ENCODE data around the gene FAM9C.
"Not testable (repeated sequence)": the region's sequence is repeated elsewhere in the genome, so short reads cannot be mapped to it uniquely, and the experiment has no call there.

FAM9C gene

DNA sequence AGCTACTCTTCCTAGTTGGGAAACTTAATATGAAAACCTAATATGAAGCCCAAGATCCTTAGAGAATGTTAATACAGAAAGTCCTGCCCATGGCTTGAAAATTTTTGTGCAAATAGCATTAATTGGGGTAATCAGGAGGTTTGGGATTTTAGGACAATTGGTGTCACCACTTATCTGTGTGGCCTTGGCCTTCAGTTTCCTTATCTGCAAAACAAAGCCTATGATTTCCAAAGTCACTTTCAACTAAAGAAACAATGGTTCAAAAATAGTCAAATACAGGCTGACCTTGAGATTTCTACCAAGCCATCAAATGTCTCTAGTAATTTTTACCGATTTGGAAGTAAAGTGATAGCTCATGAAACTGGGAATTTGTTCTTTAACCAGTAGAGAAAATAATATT is 40.2 kb upstream of the FAM9C start:
- H3K4me3 ChIP-seq (ENCODE audit: low read length) = no peak overlapping the region
- no peaks in the 10 kb centered on the region for H3K27me3 ChIP-seq (ENCODE audit: control insufficient read depth, insufficient read depth, low read length)
- no peak overlapping the region for H3K9ac ChIP-seq (ENCODE audit: low read length)
- H3K36me3 ChIP-seq (ENCODE audit: control insufficient read depth, insufficient read depth, low read length) = no peaks in the 10 kb centered on the region
- H3K9me3 ChIP-seq (ENCODE audit: control insufficient read depth, low read length) = no peaks in the 10 kb centered on the region
- peaks cover 13% of the 10 kb centered on the region for H3K4me1 ChIP-seq (ENCODE audit: control insufficient read depth, insufficient read depth, low read length)

DNA sequence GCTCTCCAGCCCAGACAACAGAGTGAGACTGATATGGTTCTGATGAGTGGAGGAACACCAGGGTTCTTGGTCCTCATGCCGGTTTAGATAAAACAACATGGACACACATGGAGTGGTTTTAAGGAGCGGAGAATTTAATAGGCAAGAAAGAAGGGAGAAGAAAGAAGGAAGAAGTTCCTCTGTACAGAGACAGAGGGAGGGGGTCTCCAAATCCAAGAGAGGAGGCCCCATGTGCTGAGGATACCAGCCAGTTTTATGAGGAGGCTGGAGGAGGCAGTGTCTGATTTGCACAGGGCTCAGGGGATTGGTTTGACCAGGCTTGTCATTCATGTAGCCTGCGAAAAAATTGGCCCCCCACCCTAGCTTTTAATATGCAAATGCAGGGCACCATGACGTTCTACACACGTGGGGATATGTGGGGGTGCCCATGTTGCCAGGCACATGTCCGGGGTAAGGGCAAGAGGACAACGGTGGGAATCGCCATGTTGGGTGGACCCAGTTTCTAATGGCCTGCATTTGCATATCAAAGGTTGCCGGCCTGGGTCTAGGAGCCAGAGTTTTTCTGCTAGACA is 39.4 kb upstream of the FAM9C start:
- not testable (repeated sequence) for H3K4me3 ChIP-seq (ENCODE audit: low read length); H3K36me3 ChIP-seq (ENCODE audit: control insufficient read depth, insufficient read depth, low read length); H3K27me3 ChIP-seq (ENCODE audit: control insufficient read depth, insufficient read depth, low read length); H3K9ac ChIP-seq (ENCODE audit: low read length); H3K9me3 ChIP-seq (ENCODE audit: control insufficient read depth, low read length)
- H3K4me1 ChIP-seq (ENCODE audit: control insufficient read depth, insufficient read depth, low read length) = peaks cover 20% of the 10 kb centered on the region

DNA sequence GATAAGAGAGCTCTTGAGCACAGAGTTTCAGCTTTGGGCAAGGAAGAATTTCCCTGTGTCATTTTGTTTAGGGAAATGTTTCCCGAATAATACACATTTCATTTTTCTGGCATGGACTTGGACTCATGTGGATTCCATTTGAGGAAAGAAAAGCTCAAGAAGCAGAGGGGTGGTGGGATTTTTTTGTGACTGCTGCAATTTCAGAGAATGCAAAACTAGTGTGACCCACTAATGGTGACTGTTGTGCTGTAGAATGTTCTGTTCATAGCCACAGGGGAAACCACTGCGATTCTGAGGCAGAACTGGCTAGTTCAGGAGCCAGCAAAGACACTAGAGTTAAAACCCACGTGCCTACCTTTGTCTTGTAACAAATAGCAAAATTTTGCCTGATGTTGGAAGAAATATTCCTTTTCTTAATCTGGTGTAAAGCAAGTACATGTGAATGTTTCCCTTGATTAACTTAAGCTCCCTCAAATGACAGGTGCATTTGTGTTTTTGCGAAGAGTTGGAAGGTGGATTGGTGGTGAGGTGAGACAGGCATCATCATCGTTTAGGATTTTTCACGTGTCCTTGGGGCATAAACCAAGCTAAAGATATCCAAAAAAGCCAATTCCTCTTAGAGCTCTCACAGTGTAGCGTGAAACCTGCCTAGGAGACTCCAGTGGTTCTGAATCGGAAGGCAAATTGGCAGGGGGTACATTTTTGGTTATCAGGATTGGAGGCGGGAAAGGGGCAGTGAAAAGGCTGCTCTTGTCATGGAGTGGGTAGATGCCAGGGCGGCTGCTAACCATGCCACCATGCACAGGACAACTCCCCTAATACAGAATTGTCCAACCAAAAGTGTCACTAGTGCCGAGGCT is 38.0 kb upstream of the FAM9C start:
- no peaks in the 10 kb centered on the region for H3K36me3 ChIP-seq (ENCODE audit: control insufficient read depth, insufficient read depth, low read length)
- no peaks in the 10 kb centered on the region for H3K9me3 ChIP-seq (ENCODE audit: control insufficient read depth, low read length)
- no peak overlapping the region for H3K9ac ChIP-seq (ENCODE audit: low read length)
- H3K4me3 ChIP-seq (ENCODE audit: low read length) = no peak overlapping the region
- H3K27me3 ChIP-seq (ENCODE audit: control insufficient read depth, insufficient read depth, low read length) = no peaks in the 10 kb centered on the region
- H3K4me1 ChIP-seq (ENCODE audit: control insufficient read depth, insufficient read depth, low read length) = peaks cover 20% of the 10 kb centered on the region

- Histone ChIP-seq H3K4me1 (ENCODE audit: control insufficient read depth, insufficient read depth, low read length) (peaks cover 24% of the 10 kb centered on the region), H3K9me3 (ENCODE audit: control insufficient read depth, low read length) (no peaks in the 10 kb centered on the region), H3K27me3 (ENCODE audit: control insufficient read depth, insufficient read depth, low read length) (no peaks in the 10 kb centered on the region), H3K36me3 (ENCODE audit: control insufficient read depth, insufficient read depth, low read length) (no peaks in the 10 kb centered on the region), H3K9ac (ENCODE audit: low read length) (no peak overlapping the region), H3K4me3 (ENCODE audit: low read length) (no peak overlapping the region)
Observed at GRCh38 chrX:13081395-13082205, 37.2 kb upstream of the FAM9C start.

DNA sequence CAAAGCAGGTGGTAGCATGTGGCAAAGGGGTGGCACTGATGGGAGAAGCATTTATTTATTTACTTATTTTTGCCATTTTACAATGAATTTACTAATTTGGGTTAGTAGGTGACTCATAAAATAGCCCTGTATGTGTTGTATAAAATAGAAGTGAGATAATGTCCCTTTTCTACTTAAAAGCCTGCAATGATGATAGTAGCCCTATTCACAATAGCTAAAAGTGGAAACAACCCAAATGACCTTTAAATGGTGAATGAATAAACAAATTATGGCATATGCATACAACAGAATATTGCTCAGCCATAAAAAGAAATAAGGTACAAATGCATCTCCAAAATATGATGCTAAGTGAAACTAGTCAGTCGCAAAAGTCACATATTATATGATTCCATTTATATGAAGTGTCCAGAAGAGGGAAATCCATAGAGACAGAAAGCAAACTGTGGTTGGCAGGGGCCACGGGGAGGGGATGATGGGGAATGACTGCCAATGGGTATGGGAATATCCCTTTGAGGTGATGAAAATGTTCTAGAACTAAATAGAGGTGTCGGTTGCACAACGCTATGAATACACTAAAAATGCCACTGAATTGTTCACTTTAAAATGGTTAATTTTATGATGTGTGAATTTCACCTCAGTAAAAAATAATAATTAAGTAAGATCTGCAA is 35.8 kb upstream of the FAM9C start:
- Histone ChIP-seq H3K9me3 (ENCODE audit: control insufficient read depth, low read length) (no peaks in the 10 kb centered on the region), H3K36me3 (ENCODE audit: control insufficient read depth, insufficient read depth, low read length) (no peaks in the 10 kb centered on the region), H3K27me3 (ENCODE audit: control insufficient read depth, insufficient read depth, low read length) (no peaks in the 10 kb centered on the region), H3K4me1 (ENCODE audit: control insufficient read depth, insufficient read depth, low read length) (peaks cover 28% of the 10 kb centered on the region), H3K4me3 (ENCODE audit: low read length) (no peak overlapping the region), H3K9ac (ENCODE audit: low read length) (no peak overlapping the region)

DNA sequence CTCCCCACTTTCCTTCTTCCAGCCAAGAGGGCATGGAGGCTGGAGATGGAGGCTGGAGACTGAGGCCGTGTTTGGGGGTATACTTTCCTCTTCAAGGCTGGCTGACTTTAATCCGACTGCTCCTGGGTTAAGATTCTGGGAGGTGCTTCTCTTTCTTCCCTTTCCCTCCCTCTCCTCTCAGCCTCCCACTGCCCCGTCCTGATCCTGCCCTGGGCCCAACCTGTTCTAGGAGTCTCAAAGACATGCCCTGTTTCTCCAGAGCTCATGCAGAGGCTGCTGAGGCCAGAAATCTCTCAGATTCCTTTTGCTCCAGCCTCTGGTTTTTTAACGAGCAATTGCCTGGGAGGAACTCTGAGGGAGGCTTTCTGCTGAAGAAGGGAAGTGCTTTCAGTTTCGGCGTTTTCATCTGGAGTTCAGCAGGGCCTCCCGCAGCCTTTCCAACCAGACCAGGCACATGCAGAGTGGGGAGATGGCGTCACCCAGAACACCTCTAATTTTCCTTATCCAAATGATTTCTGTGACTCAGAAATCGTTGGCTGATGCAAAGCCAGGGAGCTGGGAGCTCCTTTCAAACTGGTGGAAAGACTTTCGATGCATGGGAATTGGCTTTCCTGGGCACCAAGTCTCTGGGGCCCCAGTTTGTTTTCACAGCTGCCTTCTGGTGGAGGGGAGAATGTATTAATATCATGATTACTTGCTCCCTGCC is 34.5 kb upstream of the FAM9C start:
- Histone ChIP-seq H3K27me3 (ENCODE audit: control insufficient read depth, insufficient read depth, low read length) (no peaks in the 10 kb centered on the region), H3K9ac (ENCODE audit: low read length) (peak overlapping the region; percentile 61), H3K36me3 (ENCODE audit: control insufficient read depth, insufficient read depth, low read length) (no peaks in the 10 kb centered on the region), H3K4me1 (ENCODE audit: control insufficient read depth, insufficient read depth, low read length) (peaks cover 28% of the 10 kb centered on the region), H3K9me3 (ENCODE audit: control insufficient read depth, low read length) (no peaks in the 10 kb centered on the region), H3K4me3 (ENCODE audit: low read length) (no peak overlapping the region)

DNA sequence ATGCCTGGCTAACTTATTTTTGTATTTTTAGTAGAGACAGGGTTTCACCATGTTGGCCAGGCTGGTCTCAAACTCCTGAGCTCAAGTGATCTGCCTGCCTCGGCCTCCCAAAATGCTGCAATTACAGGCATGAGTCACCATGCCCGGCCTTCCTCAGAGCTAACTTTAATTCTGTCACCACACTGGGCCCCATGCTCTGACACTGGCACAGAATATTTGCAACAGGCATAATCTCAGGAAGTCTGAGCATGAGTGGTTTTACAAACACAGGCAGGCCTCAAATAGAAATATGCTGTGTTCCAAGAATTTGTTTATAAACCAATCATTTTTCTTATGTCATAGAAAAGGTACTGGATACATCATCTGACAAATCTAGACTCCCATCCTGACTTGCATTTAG is 32.7 kb upstream of the FAM9C start:
- no peaks in the 10 kb centered on the region for H3K9me3 ChIP-seq (ENCODE audit: control insufficient read depth, low read length)
- no peaks in the 10 kb centered on the region for H3K36me3 ChIP-seq (ENCODE audit: control insufficient read depth, insufficient read depth, low read length)
- H3K9ac ChIP-seq (ENCODE audit: low read length) = no peak overlapping the region
- peaks cover 25% of the 10 kb centered on the region for H3K4me1 ChIP-seq (ENCODE audit: control insufficient read depth, insufficient read depth, low read length)
- H3K27me3 ChIP-seq (ENCODE audit: control insufficient read depth, insufficient read depth, low read length) = no peaks in the 10 kb centered on the region
- no peak overlapping the region for H3K4me3 ChIP-seq (ENCODE audit: low read length)

GRCh38 chrX:13076176-13076961 is 31.9 kb upstream of the FAM9C start:
- H3K9ac ChIP-seq (ENCODE audit: low read length) = no peak overlapping the region
- no peaks in the 10 kb centered on the region for H3K27me3 ChIP-seq (ENCODE audit: control insufficient read depth, insufficient read depth, low read length)
- H3K36me3 ChIP-seq (ENCODE audit: control insufficient read depth, insufficient read depth, low read length) = no peaks in the 10 kb centered on the region
- no peak overlapping the region for H3K4me3 ChIP-seq (ENCODE audit: low read length)
- H3K9me3 ChIP-seq (ENCODE audit: control insufficient read depth, low read length) = no peaks in the 10 kb centered on the region
- peaks cover 17% of the 10 kb centered on the region for H3K4me1 ChIP-seq (ENCODE audit: control insufficient read depth, insufficient read depth, low read length)

DNA sequence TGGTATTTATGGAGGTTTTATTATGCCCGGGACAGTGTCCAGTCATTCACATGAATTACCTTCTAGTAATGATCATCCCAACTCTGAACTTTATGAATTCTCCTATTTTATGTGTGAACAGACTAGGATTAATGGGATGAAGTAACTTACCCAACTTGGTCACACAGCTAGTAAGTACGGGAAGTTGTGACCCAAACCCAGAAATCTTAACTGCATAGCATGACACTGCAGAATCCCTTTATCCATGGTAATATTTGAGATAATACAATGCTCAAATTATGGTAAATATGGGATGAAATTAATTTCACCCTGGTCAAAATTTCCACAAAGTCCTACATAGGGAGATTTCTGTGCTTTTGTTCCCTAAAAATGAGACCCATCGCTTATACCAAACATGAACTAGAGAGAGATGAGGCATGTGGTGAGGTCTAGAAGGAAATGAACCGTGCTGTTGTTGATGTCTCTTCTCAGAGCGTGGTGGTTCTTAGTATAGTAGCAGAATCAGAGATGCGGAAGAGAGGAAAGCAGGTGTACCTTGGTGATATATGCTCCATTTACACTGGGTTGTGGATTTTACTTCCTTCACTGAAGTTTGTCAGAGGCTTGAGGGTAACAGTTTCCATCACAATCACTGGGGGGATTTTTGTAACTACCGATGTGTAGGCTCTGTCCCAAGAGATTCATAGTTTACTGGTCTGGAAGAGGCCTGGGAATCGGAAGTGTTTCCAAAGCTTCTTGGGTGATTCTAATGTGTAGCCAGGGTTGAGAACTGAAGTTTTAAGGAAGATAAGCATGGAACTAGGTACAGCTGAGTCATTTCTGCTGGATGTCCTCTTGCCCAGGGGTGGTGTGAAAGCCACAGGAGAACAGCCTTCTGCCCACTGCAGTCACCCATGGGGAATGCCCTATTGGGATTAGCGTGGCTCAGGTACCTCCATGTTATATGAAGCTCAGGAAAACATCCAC is 30.2 kb upstream of the FAM9C start:
- Histone ChIP-seq H3K27me3 (ENCODE audit: control insufficient read depth, insufficient read depth, low read length) (no peaks in the 10 kb centered on the region), H3K9me3 (ENCODE audit: control insufficient read depth, low read length) (no peaks in the 10 kb centered on the region), H3K4me1 (ENCODE audit: control insufficient read depth, insufficient read depth, low read length) (peaks cover 15% of the 10 kb centered on the region), H3K4me3 (ENCODE audit: low read length) (no peak overlapping the region), H3K36me3 (ENCODE audit: control insufficient read depth, insufficient read depth, low read length) (no peaks in the 10 kb centered on the region), H3K9ac (ENCODE audit: low read length) (no peak overlapping the region)

DNA sequence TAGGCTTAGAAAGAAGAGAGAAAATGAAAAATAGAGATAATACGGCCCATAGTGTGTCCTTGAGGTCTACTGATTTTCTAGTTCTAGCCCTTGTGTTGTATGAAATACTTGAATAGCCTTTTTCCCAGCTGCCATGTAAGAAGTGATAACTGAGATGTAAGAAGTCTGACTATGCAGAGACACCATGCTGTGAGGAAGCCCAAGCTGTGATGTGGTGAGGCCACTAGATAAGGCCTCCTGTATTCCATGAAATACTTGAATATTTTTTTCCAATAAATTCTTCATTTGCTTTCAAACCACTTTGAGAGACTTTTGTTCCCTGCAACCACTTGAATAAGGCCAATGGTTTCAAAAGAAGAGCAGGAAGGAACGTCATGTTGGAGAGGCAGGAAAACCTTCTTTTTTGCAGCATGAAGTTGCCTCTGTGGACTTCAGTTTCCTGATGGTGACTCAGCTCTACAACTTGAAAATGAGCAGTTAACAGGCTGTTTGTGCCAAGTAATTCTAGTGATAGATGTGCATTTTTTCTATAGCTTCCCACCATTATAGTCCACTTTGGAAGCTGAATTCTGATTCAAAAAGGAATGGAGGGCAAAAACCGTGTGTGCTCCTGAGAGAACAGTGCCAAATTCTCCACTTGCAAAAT is 25.5 kb upstream of the FAM9C start:
- H3K9me3 ChIP-seq (ENCODE audit: control insufficient read depth, low read length) = no peaks in the 10 kb centered on the region
- H3K4me1 ChIP-seq (ENCODE audit: control insufficient read depth, insufficient read depth, low read length) = no peaks in the 10 kb centered on the region
- no peak overlapping the region for H3K4me3 ChIP-seq (ENCODE audit: low read length)
- no peaks in the 10 kb centered on the region for H3K36me3 ChIP-seq (ENCODE audit: control insufficient read depth, insufficient read depth, low read length)
- no peaks in the 10 kb centered on the region for H3K27me3 ChIP-seq (ENCODE audit: control insufficient read depth, insufficient read depth, low read length)
- no peak overlapping the region for H3K9ac ChIP-seq (ENCODE audit: low read length)

Data from mucosa of stomach (tissue), 1 donor.